PC-9 (cell line): Measurements from ENCODE around the gene EIF2AK3. TPM values are rescaled to one million over a fixed set of nuclear protein-coding genes. Genes with fewer than 3 reads are reported as not detected.

Experiments used
- BruUV-seq: library from RNA; stranded (reverse); fragments of 400-500 nt; replicated peaks from 2 replicates; lab custom pipeline; 2021; lab: Mats Ljungman, UMichigan
- CTCF ChIA-PET: fragments of 300-600 bp; sonication (Branson Sonifier 250); formaldehyde crosslinking; loops from one replicate; lab custom pipeline; 2022; ENCODE audit warnings: antibody characterized with exemption; lab: Charles Lee
- POLR2A ChIA-PET: fragments of 300-600 bp; sonication (Branson Sonifier 250); formaldehyde crosslinking; loops from one replicate; lab custom pipeline; 2022; ENCODE audit warnings: antibody characterized with exemption; ENCODE audit not compliant: unreplicated experiment; lab: Charles Lee
- DNase-seq, 2 experiments: peaks; one replicate each; pipeline versions ENCODE4 v3.0.0 to v3.0.0-alpha.2; 2015 to 2022; ENCODE audit warnings: mixed read lengths in 1 of 2
- H2AFZ ChIP-seq: fragments of 200-600 bp; sonication (generic); 2 replicates; pipeline ENCODE4 v1.8.1; 2017; ENCODE audit warnings: antibody characterized with exemption
- H3F3A ChIP-seq: fragments of 200-600 bp; sonication (generic); 2 replicates; pipeline ENCODE4 v1.8.1; 2017; ENCODE audit warnings: antibody characterized with exemption, mild to moderate bottlenecking, low read depth; ENCODE audit not compliant: insufficient read depth
- H3K27ac ChIP-seq: fragments of 200-600 bp; sonication (generic); 2 replicates; pipeline ENCODE4 v1.6.1; 2016; ENCODE audit warnings: mixed run types
- H3K27me3 ChIP-seq: fragments of 200-600 bp; sonication (generic); 2 replicates; pipeline ENCODE4 v1.6.1; 2016; ENCODE audit warnings: low read depth, mixed run types; ENCODE audit not compliant: insufficient read depth
- H3K36me3 ChIP-seq: fragments of 200-600 bp; sonication (generic); 2 replicates; pipeline ENCODE4 v1.6.1; 2016; ENCODE audit warnings: low read depth, mixed run types
- H3K4me1 ChIP-seq: fragments of 200-600 bp; sonication (generic); replicated peaks from 2 replicates; pipeline ENCODE4 v1.6.1; 2016; ENCODE audit warnings: mixed run types; ENCODE audit not compliant: insufficient read depth
- H3K4me2 ChIP-seq: fragments of 200-600 bp; sonication (generic); 2 replicates; pipeline ENCODE4 v1.6.1; 2017; ENCODE audit warnings: mixed run types
- H3K4me3 ChIP-seq: fragments of 200-600 bp; sonication (generic); 2 replicates; pipeline ENCODE4 v1.6.1; 2016; ENCODE audit warnings: mixed run types
- H3K79me2 ChIP-seq: fragments of 200-600 bp; sonication (generic); 2 replicates; pipeline ENCODE4 v1.6.1; 2017; ENCODE audit warnings: low read depth, mixed run types
- H3K9me2 ChIP-seq: fragments of 200-600 bp; sonication (generic); 2 replicates; pipeline ENCODE4 v1.8.1; 2017; ENCODE audit warnings: mild to moderate bottlenecking; ENCODE audit not compliant: insufficient read depth
- H3K9me3 ChIP-seq: fragments of 200-600 bp; sonication (generic); 2 replicates; pipeline ENCODE4 v1.8.1; 2016; ENCODE audit warnings: low read depth; ENCODE audit not compliant: insufficient read depth
- H4K20me1 ChIP-seq: fragments of 200-600 bp; sonication (generic); 2 replicates; pipeline ENCODE4 v1.8.1; 2017; ENCODE audit not compliant: insufficient read depth
- EZH2 ChIP-seq: fragments of 200-600 bp; sonication (generic); IDR thresholded peaks from 2 replicates; pipeline ENCODE4 v1.8.0; 2017; ENCODE audit warnings: antibody characterized with exemption, low read depth
- intact Hi-C: fragments of 100-400 bp; cut with micrococcal nuclease; formaldehyde crosslinking; loops from one replicate; pipeline ENCODE4 v1.10.0; 2022; ENCODE audit not compliant: unreplicated experiment
- total RNA-seq: library from RNA; stranded (reverse); gene quantifications from 2 replicates; pipeline ENCODE4 v1.2.3, GENCODE V29; 2021
- TF ChIP-seq, protein P1 (sequence below): fragments of 200-600 bp; sonication (generic); conservative IDR thresholded peaks from 2 replicates; pipeline ENCODE4 v1.6.1; 2017; ENCODE audit warnings: mixed run types, antibody characterized with exemption, mild to moderate bottlenecking, moderate library complexity

The EIF2AK3 gene
- total RNA-seq, 1 experiment from 2014 or later, result 8.8 TPM

DNA sequence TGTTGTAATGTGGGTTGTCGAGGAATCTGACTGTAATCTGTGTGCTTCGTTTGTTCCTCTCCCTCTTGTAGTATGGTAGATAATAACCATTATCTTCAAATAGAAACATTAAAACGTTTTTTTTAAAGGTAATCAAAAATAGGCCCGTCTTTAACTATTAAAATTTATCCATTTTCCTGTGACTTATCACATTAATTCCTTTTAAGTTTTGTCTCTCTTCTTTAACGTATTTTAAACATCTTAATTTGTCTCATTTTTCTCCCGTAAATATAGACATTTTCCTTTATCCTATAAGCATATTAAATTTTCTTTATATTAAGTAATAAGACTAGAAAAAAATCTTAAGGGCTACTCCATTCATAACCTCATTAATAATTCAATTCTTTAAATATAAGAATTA is 41.3 kb downstream of the EIF2AK3 start:
- Histone ChIP-seq H3K4me3 (no peak overlapping the region), H4K20me1 (peaks cover 3% of the 10 kb centered on the region; the same call in 1 of the 2 replicates), H3K9me3 (no peaks in the 10 kb centered on the region), H3K27ac (no peak overlapping the region), H3F3A (no peaks in the 10 kb centered on the region), H3K9me2 (no peaks in the 10 kb centered on the region), H3K4me2 (no peak overlapping the region), H2AFZ (no peak overlapping the region), H3K79me2 (no peaks in the 10 kb centered on the region), H3K27me3 (no peaks in the 10 kb centered on the region), H3K4me1 (no peaks in the 10 kb centered on the region), H3K36me3 (peaks cover 6% of the 10 kb centered on the region; the same call in 1 of the 2 replicates)
- POLR2A ChIA-PET, result no interaction called here
- no TSS peak for BruUV-seq
- TF ChIP-seq EZH2, result no peak
- TF ChIP-seq, protein P1, sequence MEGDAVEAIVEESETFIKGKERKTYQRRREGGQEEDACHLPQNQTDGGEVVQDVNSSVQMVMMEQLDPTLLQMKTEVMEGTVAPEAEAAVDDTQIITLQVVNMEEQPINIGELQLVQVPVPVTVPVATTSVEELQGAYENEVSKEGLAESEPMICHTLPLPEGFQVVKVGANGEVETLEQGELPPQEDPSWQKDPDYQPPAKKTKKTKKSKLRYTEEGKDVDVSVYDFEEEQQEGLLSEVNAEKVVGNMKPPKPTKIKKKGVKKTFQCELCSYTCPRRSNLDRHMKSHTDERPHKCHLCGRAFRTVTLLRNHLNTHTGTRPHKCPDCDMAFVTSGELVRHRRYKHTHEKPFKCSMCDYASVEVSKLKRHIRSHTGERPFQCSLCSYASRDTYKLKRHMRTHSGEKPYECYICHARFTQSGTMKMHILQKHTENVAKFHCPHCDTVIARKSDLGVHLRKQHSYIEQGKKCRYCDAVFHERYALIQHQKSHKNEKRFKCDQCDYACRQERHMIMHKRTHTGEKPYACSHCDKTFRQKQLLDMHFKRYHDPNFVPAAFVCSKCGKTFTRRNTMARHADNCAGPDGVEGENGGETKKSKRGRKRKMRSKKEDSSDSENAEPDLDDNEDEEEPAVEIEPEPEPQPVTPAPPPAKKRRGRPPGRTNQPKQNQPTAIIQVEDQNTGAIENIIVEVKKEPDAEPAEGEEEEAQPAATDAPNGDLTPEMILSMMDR, result no peak
- DNase-seq, result no peak
- intact Hi-C loops, result no loop called here
- CTCF ChIA-PET, result interaction anchor here (0.7 kb wide), 1 partner anchor 74 kb away, joined by 6 read pairs; no protein-coding TSS in a partner anchor

DNA sequence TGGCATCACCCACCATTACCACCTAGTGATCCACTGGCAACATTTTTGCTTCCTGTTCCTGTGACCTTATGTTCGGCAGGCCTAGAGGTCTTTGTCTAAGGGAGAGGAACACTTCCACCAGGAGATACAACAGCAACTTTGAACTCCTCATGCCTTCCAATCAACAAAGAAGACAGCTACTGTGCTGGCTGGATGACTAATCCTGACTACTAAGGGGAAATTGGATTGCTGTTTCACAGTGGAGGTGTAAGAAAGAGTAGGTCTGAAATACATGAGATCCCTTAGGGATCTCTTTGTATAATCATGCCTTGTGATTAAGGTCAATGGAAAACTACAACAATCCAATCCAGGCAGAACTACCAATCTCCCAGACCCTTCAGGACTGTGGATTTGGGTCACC is 45.2 kb downstream of the EIF2AK3 start:
- no TSS peak for BruUV-seq
- H3K27me3 ChIP-seq, result no peaks in the 10 kb centered on the region
- no peak overlapping the region for H2AFZ ChIP-seq
- DNase-seq, result no peak
- H3F3A ChIP-seq, result no peaks in the 10 kb centered on the region
- H3K4me3 ChIP-seq, result no peak overlapping the region
- no peaks in the 10 kb centered on the region for H3K9me2 ChIP-seq
- H3K79me2 ChIP-seq, result no peaks in the 10 kb centered on the region
- H3K9me3 ChIP-seq, result no peaks in the 10 kb centered on the region
- H3K4me2 ChIP-seq, result no peak overlapping the region
- H3K4me1 ChIP-seq, result no peaks in the 10 kb centered on the region
- intact Hi-C loops, result no loop called here
- H3K27ac ChIP-seq, result no peak overlapping the region
- ChIA-PET CTCF (interaction anchor here (1.4 kb wide), 1 partner anchor 87 kb away, joined by 3 read pairs; no protein-coding TSS in a partner anchor), POLR2A (no interaction called here)
- no peaks in the 10 kb centered on the region for H4K20me1 ChIP-seq
- TF ChIP-seq, protein P1, result no peak
- TF ChIP-seq EZH2, result no peak
- no peaks in the 10 kb centered on the region for H3K36me3 ChIP-seq

DNA sequence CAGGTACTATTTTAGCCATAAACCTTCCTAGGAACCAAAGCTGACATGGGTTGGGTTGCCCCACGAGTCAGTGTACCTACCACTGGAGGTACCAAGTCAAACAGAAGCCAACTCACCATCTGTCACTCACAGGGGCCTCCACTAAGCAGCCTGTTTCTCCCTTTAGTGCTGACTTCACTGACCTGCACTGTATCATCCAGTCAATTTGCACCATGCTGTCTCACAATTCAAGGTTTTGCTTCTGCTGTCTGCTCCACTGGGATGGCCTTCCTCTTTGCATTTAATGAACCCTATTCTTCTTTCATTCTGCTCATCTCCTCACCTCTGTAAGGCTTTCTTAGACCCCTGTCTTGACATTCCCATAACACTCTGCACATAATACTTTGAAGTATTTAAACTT is 47.2 kb downstream of the EIF2AK3 start:
- DNase-seq, result no peak
- no peaks in the 10 kb centered on the region for H3K79me2 ChIP-seq
- H3K4me3 ChIP-seq, result no peak overlapping the region
- no peaks in the 10 kb centered on the region for H3K4me1 ChIP-seq
- peaks cover 6% of the 10 kb centered on the region; the same call in 1 of the 2 replicates for H3K36me3 ChIP-seq
- no peaks in the 10 kb centered on the region for H4K20me1 ChIP-seq
- intact Hi-C loops, result no loop called here
- no peak overlapping the region for H3K27ac ChIP-seq
- H3K9me3 ChIP-seq, result no peaks in the 10 kb centered on the region
- H2AFZ ChIP-seq, result no peak overlapping the region
- no peaks in the 10 kb centered on the region for H3K27me3 ChIP-seq
- TF ChIP-seq EZH2, result no peak
- TF ChIP-seq, protein P1, result no peak
- no peaks in the 10 kb centered on the region for H3F3A ChIP-seq
- no TSS peak for BruUV-seq
- no peaks in the 10 kb centered on the region for H3K9me2 ChIP-seq
- POLR2A ChIA-PET, result interaction anchor here (0.7 kb wide), 1 partner anchor 68 kb away, joined by 4 read pairs; no protein-coding TSS in a partner anchor
- H3K4me2 ChIP-seq, result no peak overlapping the region
- CTCF ChIA-PET, result no interaction called here
